Neural cell (in vitro differentiated cells): Measurements from ENCODE around the gene TECRL. TPM values are rescaled to one million over a fixed set of nuclear protein-coding genes. Genes with fewer than 3 reads are reported as not detected.

ENCODE experiments used
- H2AFZ ChIP-seq: fragments of 200-600, 300-800 bp; sonication (generic), shearing (Covaris generic); 2 replicates; pipeline ENCODE4 v1.6.0; 2014; ENCODE audit warnings: low read depth, mild to moderate bottlenecking, antibody characterized with exemption, low read length, moderate library complexity
- H3F3A ChIP-seq: fragments of 200-600 bp; shearing (Covaris generic); 2 replicates; pipeline ENCODE4 v1.6.1; 2016; ENCODE audit warnings: mild to moderate bottlenecking, moderate library complexity, mixed read lengths, antibody characterized with exemption, low read length; ENCODE audit not compliant: insufficient read depth, poor library complexity, severe bottlenecking
- H3K27ac ChIP-seq: fragments of 200-600, 300-800 bp; sonication (generic), shearing (Covaris generic); 2 replicates; pipeline ENCODE4 v1.5.1; 2014; ENCODE audit warnings: mild to moderate bottlenecking, low read length, moderate library complexity
- H3K27me3 ChIP-seq: fragments of 300-800, 200-600 bp; sonication (generic), shearing (Covaris generic); 2 replicates; pipeline ENCODE4 v1.6.0; 2014; ENCODE audit warnings: mild to moderate bottlenecking, low read depth, low read length, moderate library complexity; ENCODE audit not compliant: insufficient read depth
- H3K36me3 ChIP-seq: fragments of 300-800, 200-600 bp; sonication (generic), shearing (Covaris generic); 2 replicates; pipeline ENCODE4 v1.5.1; 2014; ENCODE audit warnings: mild to moderate bottlenecking, antibody characterized with exemption, low read length, moderate library complexity; ENCODE audit not compliant: insufficient read depth
- H3K4me2 ChIP-seq: fragments of 300-800, 200-600 bp; sonication (generic), shearing (Covaris generic); 2 replicates; pipeline ENCODE4 v1.6.0; 2014; ENCODE audit warnings: mild to moderate bottlenecking, low read length
- H3K4me3 ChIP-seq: fragments of 300-800, 200-600 bp; sonication (generic), shearing (Covaris generic); 2 replicates; pipeline ENCODE4 v1.5.1; 2014; ENCODE audit warnings: mild to moderate bottlenecking, low read length, moderate library complexity
- H3K79me2 ChIP-seq: fragments of 200-600 bp; shearing (Covaris generic); replicated peaks from 2 replicates; pipeline ENCODE4 v1.6.0; 2014; ENCODE audit warnings: mild to moderate bottlenecking, low read length, moderate library complexity; ENCODE audit not compliant: insufficient read depth
- H3K9ac ChIP-seq: fragments of 300-800, 200-600 bp; sonication (generic), shearing (Covaris generic); 2 replicates; pipeline ENCODE4 v1.6.1; 2016; ENCODE audit warnings: mild to moderate bottlenecking, low read length, mixed read lengths
- H3K9me2 ChIP-seq: fragments of 200-600 bp; shearing (Covaris generic); 2 replicates; pipeline ENCODE4 v1.6.1; 2016; ENCODE audit warnings: mild to moderate bottlenecking, low read length, mixed read lengths; ENCODE audit not compliant: insufficient read depth
- H3K9me3 ChIP-seq: fragments of 200-600, 300-800 bp; sonication (generic), shearing (Covaris generic); 2 replicates; pipeline ENCODE4 v1.6.1; 2016; ENCODE audit warnings: mild to moderate bottlenecking, mixed run types, low read length, moderate library complexity, mixed read lengths
- H4K20me1 ChIP-seq: fragments of 200-600 bp; shearing (Covaris generic); 2 replicates; pipeline ENCODE4 v1.6.1; 2016; ENCODE audit warnings: mild to moderate bottlenecking, mixed run types; ENCODE audit not compliant: insufficient read depth
- EP300 ChIP-seq: fragments of 450-650 bp; conservative IDR thresholded peaks from 2 replicates; pipeline ENCODE4 v1.6.1; 2014; ENCODE audit warnings: antibody characterized with exemption, mild to moderate bottlenecking, moderate library complexity; ENCODE audit not compliant: poor library complexity, severe bottlenecking
- EZH2 ChIP-seq: fragments of 200-600, 300-800 bp; shearing (Covaris generic), sonication (generic); IDR thresholded peaks from 2 replicates; pipeline ENCODE4 v1.6.1; 2014; ENCODE audit warnings: antibody characterized with exemption, low read length, borderline replicate concordance, mild to moderate bottlenecking; ENCODE audit not compliant: insufficient read depth, poor library complexity, severe bottlenecking
- MXI1 ChIP-seq: fragments of 450-650 bp; conservative IDR thresholded peaks from 2 replicates; pipeline ENCODE4 v1.6.1; 2014; ENCODE audit warnings: antibody characterized with exemption, mild to moderate bottlenecking; ENCODE audit not compliant: poor library complexity, severe bottlenecking
- POLR2AphosphoS5 ChIP-seq: IDR thresholded peaks from 2 replicates; pipeline ENCODE4 v1.6.1; 2012
- REST ChIP-seq: IDR thresholded peaks from 2 replicates; pipeline ENCODE4 v1.6.1; 2012; ENCODE audit warnings: borderline replicate concordance
- SMC3 ChIP-seq: fragments of 450-650 bp; conservative IDR thresholded peaks from 2 replicates; pipeline ENCODE4 v1.6.1; 2014; ENCODE audit warnings: antibody characterized with exemption, mild to moderate bottlenecking, moderate library complexity; ENCODE audit not compliant: poor library complexity
- TAF1 ChIP-seq: IDR thresholded peaks from 2 replicates; pipeline ENCODE4 v1.6.1; 2012; ENCODE audit warnings: low read depth
- polyA plus RNA-seq: library from polyadenylated mRNA; depleted of rRNA; stranded (reverse); fragments of >200 nt; gene quantifications from 2 replicates; pipeline ENCODE4 v1.2.3, GENCODE V29; 2014
- small RNA-seq, 3 experiments: library from RNA; depleted of rRNA; stranded (forward); fragments of <200 nt; gene quantifications; one replicate each; pipeline ENCODE3, GENCODE V24; 2012

The TECRL gene
- polyA plus RNA-seq, 1 donor from 2014 or later = not detected

- no peak for TF ChIP-seq EP300
- TF ChIP-seq SMC3 = no peak
- no peak for TF ChIP-seq TAF1
- TF ChIP-seq EZH2 = no peak
- no peak for TF ChIP-seq MXI1
- TF ChIP-seq REST = no peak
- no peak for TF ChIP-seq POLR2AphosphoS5
- Histone ChIP-seq H2AFZ (no peak overlapping the region), H3K79me2 (no peaks in the 10 kb centered on the region), H3K9ac (no peak overlapping the region), H3K27ac (no peak overlapping the region), H3K36me3 (no peaks in the 10 kb centered on the region), H3K9me2 (no peaks in the 10 kb centered on the region), H3K27me3 (no peaks in the 10 kb centered on the region), H3F3A (no peaks in the 10 kb centered on the region), H3K4me2 (no peak overlapping the region), H4K20me1 (no peaks in the 10 kb centered on the region), H3K9me3 (peaks cover 40% of the 10 kb centered on the region), H3K4me3 (no peak overlapping the region)
These were observed 178.4 kb downstream of the TECRL start for GRCh38 chr4:64230709-64231310.

Small RNAs within 50 kb of the gene (small RNA-seq; reads per million reads assigned to genes)
- gene RNU6-191P = 0 reads per million in 3 experiments
